ENCODE data around the gene ENO2.
"Not testable (repeated sequence)": the region's sequence is repeated elsewhere in the genome, so short reads cannot be mapped to it uniquely, and the experiment has no call there.

DNA sequence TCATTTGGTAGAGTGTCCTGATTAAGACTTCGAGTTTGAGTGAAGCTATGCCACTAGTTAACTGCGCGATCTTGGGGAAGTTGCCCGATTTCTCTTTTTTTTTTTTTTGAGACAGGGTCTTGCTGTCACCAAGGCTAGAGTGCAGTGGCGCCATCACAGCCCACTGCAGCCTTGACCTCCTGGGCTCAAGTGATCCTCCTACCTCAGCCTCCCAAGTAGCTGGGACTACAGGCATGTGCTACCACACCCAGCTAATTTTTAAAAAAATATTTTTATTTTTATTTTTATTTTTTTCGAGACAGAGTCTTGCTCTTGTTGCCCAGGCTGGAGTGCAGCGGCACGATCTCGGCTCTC, 40.4 kb upstream of the ENO2 start:
- TF ChIP-seq, protein P1, sequence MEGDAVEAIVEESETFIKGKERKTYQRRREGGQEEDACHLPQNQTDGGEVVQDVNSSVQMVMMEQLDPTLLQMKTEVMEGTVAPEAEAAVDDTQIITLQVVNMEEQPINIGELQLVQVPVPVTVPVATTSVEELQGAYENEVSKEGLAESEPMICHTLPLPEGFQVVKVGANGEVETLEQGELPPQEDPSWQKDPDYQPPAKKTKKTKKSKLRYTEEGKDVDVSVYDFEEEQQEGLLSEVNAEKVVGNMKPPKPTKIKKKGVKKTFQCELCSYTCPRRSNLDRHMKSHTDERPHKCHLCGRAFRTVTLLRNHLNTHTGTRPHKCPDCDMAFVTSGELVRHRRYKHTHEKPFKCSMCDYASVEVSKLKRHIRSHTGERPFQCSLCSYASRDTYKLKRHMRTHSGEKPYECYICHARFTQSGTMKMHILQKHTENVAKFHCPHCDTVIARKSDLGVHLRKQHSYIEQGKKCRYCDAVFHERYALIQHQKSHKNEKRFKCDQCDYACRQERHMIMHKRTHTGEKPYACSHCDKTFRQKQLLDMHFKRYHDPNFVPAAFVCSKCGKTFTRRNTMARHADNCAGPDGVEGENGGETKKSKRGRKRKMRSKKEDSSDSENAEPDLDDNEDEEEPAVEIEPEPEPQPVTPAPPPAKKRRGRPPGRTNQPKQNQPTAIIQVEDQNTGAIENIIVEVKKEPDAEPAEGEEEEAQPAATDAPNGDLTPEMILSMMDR (IDR thresholded peaks at IDR 0.05; ENCODE audit: low read length): not testable (repeated sequence)
- TF ChIP-seq EZH2phosphoT487 (IDR thresholded peaks at IDR 0.05; ENCODE audit: low read length): not testable (repeated sequence)

Data from MM.1S (cell line).